Keratinocyte (primary cell): ENCODE results near the gene KRT3.

Experiments used
- CTCF ChIP-seq, 3 experiments: IDR thresholded peaks in 1 of 3; conservative IDR thresholded peaks in 1 of 3; optimal IDR thresholded peaks in 1 of 3; 2 replicates in 2 of 3; 3 replicates in 1 of 3; pipeline versions ENCODE3 to v1.5.1; 2011; ENCODE audit warnings: low read length in 3 of 3, mild to moderate bottlenecking in 3 of 3, moderate library complexity in 2 of 3, control low read depth in 1 of 3, inconsistent platforms in 1 of 3; ENCODE audit not compliant: insufficient read depth in 2 of 3; ENCODE audit errors: extremely low read depth in 1 of 3
- EZH2 ChIP-seq: IDR thresholded peaks from one replicate; pipeline ENCODE4 v1.6.1; 2012; ENCODE audit warnings: inconsistent platforms, mild to moderate bottlenecking, low read length, moderate library complexity

GRCh38 chr12:52759218-52759617 is 36.7 kb downstream of the KRT3 start:
- TF ChIP-seq CTCF (optimal IDR thresholded peaks at IDR 0.05 in 1 of 3, IDR thresholded peaks at IDR 0.05 in 1 of 3, conservative IDR thresholded peaks at IDR 0.05 in 1 of 3; ENCODE audit: extremely low read depth in 1 of 3, insufficient read depth in 2 of 3, low read length in 3 of 3), result no peak
- no peak for TF ChIP-seq EZH2
